Renal cortical epithelial cell (primary cell): ENCODE results near the gene DTNA. TPM values are rescaled to one million over a fixed set of nuclear protein-coding genes. Genes with fewer than 3 reads are reported as not detected.
"Not testable (repeated sequence)": the region's sequence is repeated elsewhere in the genome, so short reads cannot be mapped to it uniquely, and the experiment has no call there.

Source experiments
- DNase-seq: peaks from one replicate; pipeline ENCODE4 v3.0.0-alpha.2; 2011; ENCODE audit warnings: low read depth
- total RNA-seq: library from RNA; depleted of rRNA; stranded (reverse); fragments of >200 nt; gene quantifications from 2 replicates; pipeline ENCODE4 v1.2.3, GENCODE V29; 2014

DTNA gene
- total RNA-seq, 1 donor from 2014 or later = 21.1 TPM

DNA sequence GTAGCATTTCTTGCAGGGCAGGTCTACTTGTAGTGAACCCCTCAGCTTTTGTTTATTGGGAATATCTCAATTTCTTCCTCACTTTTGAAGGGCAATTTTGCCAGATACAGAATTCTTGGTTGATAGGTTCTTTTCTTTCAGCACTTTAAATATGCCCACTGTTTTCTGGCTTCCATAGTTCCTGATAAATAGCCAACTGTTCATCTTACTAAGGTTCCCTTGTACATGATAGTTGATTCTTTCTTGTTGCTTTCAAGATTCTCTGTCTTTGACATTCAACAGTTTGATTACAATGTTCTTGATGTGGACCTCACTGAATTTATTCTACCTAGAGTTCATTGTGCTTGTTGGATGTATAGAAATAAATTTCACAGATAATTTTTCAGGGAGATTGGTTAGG is 183.1 kb downstream of the DTNA start:
- DNase-seq = no peak

DNA sequence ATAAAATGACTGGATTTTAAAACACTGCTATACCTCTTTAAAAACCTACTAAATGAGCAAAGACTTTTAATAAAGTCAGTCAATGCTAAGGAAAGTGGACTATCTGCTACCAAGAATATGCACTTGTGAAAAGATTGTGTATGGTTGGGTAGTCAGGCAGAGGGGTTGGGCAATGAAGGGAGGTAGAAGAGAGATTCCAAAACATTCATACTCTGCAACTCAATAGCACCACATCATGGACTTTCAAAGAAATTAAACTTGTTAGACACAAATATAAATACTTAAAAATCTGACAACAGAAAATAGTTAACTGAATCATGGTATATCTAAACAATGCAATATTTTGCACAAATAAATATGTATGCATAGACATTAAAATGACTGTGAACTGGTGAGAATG is 191.2 kb downstream of the DTNA start:
- peak; percentile 57 for DNase-seq

DNA sequence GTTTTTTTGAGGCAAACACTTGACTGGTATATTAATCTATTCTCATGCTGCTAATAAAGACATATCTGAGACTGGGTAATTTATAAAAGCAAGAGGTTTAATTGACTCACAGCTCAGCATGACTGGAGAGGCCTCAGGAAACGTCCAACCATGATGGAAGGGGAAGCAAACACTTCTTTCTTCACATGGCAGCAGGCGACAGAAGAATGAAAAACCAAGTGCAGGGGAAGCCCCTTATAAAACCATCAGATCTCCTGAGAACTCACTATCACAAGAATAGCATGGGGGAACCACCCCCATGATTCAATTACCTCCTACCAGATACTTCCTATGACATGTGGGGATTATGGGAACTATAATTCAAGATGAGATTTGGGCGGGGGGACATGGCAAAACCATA is 194.9 kb downstream of the DTNA start:
- no peak for DNase-seq

DNA sequence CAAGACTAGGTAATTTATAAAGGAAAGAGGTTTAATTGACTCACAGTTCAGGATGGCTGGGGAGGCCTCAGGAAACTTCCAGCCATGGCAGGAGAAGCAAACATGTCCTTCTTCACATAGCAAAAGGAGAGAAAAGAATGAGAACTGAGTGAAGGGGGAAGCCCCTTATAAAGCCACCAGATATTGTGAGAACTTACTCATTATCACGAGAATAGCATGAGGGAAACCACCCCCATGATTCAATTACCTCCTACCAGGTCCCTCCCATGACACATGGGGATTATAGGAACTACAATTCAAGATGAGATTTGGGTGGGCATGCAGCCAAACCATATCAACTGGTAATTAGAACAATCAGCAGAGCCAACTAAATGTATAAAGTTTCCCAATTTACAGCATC is 196.9 kb downstream of the DTNA start:
- DNase-seq = not testable (repeated sequence)

DNA sequence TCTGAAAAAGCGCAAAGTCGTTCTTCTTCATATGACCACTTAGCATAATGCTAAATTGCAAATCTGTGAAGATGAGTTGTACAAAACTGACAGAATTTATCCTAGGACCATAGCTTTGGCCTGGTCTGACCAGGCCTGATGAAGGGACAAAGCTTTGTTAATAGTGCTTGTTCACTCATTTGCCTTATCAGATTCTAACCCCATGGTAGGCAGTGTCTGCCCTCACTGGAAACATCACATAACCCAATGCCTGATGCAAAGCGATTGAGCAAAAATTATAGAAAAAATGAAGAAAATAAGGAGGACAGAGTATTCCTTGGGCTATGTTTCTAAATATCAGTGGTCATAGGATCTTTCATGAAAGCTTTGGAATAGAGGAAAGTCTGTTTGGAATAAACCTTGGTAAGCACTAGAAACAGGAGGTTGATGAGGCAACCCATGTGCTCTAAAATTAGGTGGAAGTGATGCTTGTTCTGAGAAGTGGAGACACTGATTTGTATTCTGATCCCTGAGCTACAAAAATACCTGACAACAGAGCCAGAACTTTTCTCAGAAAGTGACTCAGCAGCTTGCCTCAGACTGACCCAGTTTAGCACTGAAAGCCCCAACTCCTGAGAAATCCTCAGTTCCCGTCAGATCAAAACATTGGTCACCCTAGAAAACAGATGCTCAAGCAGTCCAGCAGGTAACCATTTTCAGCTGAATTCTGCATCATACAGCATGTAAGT is 199.7 kb downstream of the DTNA start:
- peak; percentile 60 for DNase-seq

DNA sequence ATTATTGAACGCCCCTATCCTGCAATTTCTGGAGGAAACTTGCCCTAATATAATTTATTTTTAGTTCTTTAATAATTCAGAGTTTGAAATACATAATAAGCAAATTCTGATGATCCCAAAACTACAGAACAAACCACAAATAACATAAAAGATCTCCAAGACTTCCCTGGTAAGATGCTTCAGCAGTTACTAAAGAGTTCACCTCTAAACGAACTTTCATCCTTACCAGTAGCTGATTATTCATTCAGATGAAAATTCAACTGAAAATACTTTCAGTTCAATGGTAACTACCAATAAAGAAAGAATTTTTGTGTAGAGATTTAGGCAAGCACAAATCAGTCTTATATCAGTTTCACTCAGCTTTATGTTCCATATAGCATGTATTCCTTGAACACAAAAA is 201.0 kb downstream of the DTNA start:
- no peak for DNase-seq

DNA sequence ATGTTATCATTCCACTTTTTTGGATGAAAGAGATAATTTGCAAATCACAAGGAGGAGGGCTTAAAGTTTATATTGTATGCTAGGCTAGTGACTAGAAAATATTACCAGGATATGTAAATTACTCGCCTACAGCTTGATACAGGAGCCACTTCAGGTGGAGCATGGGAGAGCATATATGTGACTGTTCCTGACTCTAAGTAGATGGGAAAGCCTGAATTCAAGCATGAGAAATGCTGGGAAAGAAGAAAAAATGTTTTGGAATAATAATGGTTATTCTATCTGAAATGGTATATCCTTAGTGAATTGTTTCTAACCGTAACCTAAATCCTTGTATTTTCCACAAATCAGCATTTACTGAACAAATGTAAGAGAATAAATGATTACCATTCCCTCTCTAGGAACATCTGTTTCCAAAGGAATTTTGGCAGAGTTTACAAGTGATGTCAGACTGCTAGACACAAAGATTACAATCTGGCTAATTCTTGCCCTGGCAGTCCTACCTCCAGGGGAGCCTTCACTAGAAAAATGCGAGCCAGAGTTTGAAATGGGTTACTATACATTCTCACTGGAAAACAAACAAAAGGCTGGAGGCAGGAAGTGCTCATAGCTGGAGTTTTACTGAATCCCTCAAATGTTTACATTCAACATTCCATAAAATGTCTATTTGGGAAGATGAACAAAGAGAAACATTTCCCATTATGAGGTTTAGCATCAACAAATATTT is 201.7 kb downstream of the DTNA start:
- peak; percentile 24 for DNase-seq

DNA sequence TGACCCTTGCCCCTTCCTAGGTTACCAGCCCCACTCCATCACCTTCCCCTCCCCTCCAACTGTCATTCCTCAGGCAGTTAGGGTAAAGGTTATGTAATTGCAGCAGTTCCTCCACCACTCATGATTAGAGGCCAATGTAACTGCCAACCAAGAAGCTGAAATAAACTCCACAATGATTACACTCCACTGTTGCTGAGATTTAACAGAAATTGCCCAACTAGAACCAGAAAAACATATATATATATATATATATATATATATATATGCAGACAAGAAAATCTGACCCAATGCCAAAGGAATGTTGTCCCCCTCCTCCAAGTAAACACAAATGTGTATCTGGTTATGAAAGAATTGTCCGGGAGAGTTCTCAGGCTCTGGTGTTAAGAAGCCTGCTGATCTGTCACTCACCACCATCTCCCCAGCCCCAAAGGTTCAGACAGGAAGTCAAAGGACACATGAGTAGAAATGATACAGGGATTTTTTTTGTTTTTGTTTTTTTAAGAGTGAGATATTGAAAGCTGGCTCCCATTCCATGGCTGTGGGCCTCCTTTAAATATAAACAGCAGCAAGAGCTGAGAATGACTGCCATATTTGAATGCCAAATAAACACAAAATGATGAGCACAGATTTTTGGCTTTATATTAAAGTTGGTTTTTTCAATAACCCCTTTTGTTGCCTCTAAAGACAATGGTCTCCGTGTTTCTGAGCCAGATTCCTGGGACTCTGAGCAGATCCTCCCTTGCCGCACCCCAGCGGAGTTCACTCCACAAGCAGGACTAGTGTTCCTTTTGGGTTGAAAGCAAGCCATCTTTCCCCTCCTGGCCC is 204.0 kb downstream of the DTNA start:
- no peak for DNase-seq

DNA sequence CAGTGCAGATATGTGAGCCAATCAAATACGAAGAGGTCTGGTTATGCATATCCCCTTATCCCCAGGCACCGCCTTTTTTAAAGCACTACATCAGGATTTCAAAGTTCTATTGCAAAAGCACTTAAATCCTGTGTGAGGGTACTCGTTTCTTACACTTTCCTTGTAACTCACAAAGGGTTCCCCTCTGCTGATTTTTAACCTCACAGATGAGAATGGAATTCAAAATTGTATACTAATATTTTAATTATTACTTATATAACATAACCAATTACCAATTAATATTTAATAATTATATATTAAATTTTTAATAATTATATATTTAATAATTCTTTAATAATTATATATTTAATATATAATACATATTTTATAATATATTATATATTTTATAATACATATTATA is 204.9 kb downstream of the DTNA start:
- no peak for DNase-seq

DNA sequence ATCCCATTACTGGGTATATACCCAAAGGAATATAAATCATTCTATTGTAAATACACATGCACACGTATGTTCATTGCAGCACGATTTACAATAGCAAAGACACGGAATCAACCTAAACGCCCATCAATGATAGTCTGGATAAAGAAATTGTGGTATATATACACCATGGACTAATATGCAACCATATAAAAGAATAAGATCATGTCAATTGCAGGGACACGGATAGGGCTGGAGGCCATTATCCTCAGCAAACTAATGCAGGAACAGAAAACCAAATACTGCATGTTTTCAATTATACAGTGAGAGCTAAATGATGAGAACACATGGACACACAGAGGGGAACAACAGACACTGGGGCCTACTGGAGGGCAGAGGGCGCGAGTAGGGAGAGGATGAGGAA is 206.4 kb downstream of the DTNA start:
- not testable (repeated sequence) for DNase-seq

DNA sequence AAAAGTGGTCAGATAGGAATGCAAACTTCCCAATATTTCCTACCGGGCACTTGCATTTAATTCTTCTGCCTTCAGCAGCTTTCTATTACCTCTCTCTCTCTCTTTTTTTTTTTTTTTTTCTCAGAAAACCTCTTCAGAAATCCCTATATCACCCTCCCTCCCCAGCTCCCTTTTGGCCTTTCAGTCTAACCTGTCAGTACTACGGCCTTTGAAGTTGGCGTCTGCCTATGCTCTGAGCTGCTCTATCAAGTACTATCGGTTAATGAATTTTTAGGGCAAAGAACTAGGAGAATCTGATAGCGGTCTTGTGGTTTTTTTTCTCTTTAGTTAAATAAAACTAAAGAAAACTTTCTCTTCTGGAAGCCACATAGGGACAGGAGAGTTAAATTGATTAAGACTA is 208.8 kb downstream of the DTNA start:
- DNase-seq = no peak

DNA sequence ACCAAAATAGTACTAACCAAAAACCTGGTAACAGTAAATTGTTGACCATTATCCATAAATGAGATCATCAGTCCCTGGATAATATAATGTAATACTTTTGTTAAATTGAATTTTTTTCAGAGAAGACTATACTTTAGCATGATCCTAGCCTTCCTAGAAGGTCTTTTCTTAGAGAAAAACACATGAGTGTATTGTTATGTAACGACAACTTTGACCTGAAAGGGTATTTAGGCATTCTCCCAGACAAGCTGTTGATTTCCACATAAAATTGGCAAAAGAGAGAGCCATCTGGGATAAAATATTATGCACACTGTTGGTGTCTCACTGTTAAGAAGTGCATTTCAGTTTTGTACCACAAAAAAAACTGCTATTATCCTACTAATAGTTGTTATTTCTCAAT is 211.1 kb downstream of the DTNA start:
- no peak for DNase-seq

DNA sequence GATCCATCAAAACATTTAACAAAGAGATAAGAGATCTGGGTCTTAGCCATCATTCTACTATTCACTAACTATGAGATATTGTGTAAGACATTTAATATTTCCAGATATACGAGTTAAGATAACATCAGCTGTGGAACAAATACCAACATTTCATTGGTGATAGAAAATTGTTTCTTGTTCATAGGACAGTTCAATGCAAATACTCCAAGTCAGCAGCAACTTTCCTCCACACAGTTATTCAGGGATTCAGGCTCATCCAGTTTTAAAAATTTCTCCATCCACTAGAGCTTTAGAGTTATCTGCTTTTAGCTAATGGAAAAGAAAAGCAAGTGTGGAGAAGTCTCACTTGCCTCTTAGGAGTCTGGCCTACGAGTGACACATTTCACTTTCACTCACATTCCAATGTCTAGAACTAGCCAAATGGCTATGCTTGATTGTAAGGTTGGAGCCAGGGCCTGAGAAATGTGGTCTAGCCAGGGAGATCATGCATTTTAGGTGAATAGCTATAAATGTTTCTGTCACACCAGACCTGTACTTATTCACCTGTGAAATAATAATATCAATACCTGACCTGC is 211.8 kb downstream of the DTNA start:
- DNase-seq = no peak

DNA sequence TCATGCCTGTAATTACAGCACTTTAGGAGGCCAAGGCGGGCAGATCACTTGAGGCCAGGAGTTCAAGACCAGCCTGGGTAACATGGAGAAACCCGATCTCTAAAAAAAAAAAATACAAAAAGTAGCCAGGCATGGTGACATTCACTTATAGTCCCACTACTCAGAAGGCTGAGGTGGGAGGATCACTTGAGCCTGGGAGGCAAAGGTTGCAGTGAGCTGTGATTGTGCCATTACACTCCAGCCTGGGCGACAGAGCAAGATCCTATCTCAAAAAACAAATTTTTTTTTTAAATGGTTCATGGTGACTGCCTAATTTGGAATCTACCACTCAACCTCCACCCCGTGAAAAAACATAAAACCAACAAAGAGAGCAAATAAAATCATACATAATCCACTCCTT is 212.5 kb downstream of the DTNA start:
- DNase-seq = not testable (repeated sequence)

DNA sequence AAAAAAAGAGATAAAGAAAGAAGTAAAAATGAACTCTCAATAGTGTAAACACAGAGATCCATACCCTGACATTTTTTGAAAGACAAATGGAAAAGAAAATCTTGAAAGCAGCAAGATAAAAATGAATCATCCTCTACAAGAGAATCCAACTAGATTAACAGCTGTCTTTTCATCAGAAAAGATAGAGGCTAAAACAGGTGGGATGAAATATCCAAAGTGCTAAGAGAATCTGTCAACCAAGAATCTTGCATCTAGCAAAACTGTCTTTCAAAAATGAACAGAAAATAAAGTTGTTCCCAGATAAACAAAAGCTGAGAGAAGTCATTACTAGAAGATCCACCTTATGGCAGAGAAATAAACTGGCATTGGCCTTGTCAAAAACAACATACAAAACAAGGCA is 213.8 kb downstream of the DTNA start:
- no peak for DNase-seq

DNA sequence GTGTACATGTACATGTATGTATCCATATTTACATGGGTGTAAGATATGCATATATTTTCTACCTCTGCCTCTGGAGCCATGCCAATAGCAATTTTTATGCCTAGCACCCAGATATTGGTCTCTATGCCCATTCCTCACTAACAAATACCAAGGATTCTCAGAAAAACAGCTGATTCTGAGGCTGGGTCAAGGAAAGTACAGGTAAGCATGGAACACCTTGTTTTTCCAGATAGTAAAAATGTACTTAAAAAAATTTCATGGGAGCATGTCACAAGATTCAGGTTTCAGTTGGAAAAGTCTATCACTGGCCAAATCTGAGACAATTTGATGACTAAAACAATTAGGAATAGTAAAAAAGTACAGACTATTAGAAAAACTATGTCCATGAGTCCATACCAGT is 216.6 kb downstream of the DTNA start:
- no peak for DNase-seq

DNA sequence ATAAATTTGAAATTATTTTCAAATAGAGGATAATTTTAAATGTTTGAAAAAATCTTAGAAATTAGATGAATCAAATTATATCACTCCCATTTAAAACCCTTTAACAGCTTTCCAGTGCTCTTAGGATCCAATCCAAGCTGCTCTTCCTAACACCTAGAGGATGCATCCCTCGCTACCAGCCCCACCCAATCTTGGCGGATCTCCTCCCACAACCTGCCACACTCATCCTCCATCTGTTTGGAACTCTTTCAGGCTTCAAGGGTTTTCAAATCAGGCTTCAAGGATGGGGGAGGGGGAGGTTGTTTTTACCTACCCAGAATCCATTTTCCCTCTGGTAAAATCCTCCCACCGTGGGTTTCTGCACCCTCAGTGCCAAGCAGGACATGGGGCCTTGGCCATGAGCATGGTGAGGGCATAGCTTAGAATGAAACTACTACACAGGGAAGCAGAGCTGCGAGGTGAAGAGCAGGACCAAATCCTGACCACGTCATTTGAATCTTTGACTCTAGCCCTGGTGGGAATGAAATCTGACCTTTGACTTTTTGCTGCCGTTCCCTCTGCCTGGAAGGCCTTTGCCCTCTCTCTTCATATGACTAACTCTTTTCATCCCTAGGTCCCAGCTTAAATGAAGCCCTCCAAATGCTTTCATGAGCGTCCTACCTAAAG is 218.1 kb downstream of the DTNA start:
- peak; percentile 21 for DNase-seq

DNA sequence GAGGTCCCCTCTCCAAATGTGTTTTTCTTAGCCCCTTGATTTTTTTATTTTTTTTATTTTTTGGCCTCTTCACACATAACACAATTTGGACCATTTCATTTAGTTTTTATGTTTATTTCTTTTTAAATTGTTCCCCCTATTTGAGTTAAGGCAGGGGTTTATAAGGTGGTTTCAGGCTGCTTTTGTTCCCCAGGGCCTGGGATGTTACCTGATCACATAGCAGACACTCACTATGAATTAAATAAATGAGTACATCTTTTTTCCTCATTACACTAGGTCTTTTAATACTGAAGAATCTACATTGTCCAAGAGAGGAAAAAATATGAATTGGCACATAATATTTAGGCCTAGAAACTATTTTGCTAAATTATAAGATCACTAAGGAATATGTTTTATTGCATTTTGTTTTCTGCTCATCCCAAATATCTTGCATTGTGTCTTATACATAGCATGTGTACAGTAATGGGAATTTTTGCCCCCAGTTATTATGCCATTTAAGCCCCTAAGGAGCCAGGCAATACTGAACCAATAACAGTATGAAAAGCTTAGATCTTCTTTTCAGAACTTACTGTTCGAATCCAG is 218.7 kb downstream of the DTNA start:
- no peak for DNase-seq

DNA sequence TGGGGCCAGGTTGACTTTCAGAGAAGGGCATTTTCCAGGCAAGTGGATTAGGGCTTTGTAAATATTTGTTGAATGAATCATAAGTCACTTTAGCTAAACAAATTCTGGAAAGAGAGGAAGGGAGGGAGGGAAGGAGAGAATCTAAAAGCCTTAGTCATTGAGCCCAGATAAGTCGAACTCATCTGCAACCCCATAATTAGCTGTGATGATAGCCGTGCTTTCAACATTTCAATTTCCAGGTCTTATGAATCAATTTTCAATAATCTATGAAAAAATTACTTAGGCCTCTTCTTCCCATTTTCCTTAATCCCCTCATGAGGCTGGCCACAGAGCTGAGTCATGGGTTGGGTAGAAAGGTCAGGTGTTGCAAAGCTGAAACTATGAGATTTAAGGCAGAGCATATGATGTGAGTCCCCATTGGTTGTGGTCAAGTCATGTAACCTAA is 219.3 kb downstream of the DTNA start:
- peak; percentile 87 for DNase-seq

DNA sequence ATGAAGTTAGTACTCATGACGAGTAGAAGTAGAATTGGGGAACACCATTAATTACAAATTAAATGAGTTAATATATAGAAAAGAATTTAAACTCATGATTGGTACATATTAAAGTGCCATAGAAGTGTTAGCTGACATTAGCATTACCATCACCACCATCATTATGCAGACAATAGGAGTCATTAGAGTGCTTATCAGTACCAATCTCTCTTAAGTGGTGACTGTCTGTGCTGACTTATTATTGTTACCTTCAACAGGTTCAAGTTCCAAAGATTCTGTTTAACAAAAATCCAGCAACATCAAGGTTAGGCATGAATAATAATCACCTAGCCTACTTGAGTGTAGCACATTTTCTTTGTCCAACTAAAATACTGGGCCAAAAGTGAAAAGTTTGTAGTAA is 222.3 kb downstream of the DTNA start:
- DNase-seq = no peak

DNA sequence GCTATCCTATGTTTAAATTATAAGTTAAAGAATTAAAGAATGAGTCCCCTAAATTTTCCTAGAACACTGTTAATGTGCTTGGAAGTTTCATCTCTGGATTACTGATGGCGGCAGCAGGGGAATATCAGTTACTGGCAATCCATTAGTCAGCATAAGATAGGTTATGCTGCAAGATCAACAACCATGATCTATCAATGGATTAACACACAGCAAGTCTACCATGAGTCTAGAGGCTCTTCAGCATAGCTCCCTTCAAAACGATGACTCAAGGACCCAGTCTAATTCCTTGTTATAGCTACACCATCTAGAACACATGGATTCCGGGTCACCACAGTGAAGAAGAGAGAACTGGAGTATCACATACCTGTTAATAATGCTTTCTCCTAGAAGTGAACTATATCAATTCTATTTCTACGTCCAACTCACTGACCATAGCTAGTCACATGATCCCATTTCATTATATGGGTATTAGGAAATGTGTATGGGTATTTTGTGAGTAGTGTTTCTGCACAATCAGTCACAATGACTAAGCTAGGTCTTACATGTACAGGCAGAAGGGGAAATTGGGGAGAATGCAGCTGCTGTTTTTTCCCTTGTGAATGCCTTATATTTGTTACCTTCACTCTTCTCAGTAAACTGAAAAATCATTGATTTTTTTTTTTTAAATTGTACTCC is 222.8 kb downstream of the DTNA start:
- no peak for DNase-seq
